Measurements from ENCODE around the gene CCSER2. TPM values are rescaled to one million over a fixed set of nuclear protein-coding genes. Genes with fewer than 3 reads are reported as not detected.
"Not testable (repeated sequence)": the region's sequence is repeated elsewhere in the genome, so short reads cannot be mapped to it uniquely, and the experiment has no call there.

CCSER2 gene
- total RNA-seq, 1 experiment from 2014 or later: 14.1 TPM

DNA sequence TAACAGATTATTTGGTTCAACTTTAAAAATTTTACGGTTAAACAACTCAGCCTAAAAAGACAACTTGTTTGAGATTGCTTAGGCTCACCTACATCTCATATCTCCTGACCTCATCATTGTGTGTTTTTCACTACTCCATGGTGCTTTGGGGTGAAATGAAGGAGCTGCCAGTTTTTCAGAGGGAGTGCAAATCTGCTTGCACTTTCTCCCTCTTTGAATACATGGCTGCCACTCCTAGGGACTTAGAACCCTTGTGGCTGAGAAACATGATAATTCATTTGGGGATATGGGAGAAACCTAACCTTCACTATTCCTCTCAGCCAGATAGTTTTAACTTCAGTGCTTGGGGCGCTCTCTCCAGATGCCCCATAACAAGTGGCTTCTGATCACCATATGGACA lies 2.7 kb downstream of the CCSER2 start:
- H3K27me3 ChIP-seq (ENCODE audit: control insufficient read depth, insufficient read depth, low read length): no peaks in the 10 kb centered on the region
- no peaks in the 10 kb centered on the region for H3K36me3 ChIP-seq (replicated peaks; ENCODE audit: control insufficient read depth, insufficient read depth, low read length)
- DNase-seq: no peak
- H3K4me3 ChIP-seq (ENCODE audit: insufficient read depth, low read depth, low read length): no peak overlapping the region

DNA sequence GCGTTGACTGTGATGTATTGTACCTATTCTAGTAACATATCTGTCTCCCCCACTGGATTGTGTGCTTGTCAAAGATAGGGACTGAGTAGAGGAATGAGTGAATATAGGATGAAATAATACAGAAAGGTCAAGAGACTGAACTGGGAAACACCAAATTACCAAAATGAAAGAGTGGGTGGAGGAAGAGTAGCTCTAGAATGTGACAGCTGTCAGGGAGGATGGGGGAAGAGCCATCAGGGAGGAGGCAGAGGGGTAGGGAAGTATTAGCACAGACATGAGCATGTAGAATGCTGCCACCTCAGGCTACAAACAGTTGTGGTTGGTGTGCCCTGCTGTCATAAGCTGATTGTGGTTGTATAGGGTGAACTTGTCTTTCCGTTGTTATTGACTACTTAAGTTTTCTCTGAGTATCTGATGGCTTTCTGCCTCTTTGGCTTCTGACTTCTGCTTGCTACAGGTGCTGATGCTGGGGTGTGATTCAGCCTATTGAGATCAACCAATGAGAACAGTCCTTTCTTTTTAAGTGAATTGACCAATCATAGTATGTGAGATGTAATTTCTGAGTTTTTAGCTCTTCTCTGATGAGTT lies 5.6 kb downstream of the CCSER2 start:
- no peaks in the 10 kb centered on the region for H3K27me3 ChIP-seq (ENCODE audit: control insufficient read depth, insufficient read depth, low read length)
- H3K36me3 ChIP-seq (replicated peaks; ENCODE audit: control insufficient read depth, insufficient read depth, low read length): no peaks in the 10 kb centered on the region
- DNase-seq: no peak
- H3K4me3 ChIP-seq (ENCODE audit: insufficient read depth, low read depth, low read length): no peak overlapping the region

GRCh38 chr10:84334811-84335210 lies 6.4 kb downstream of the CCSER2 start:
- H3K4me3 ChIP-seq (ENCODE audit: insufficient read depth, low read depth, low read length): no peak overlapping the region
- H3K36me3 ChIP-seq (replicated peaks; ENCODE audit: control insufficient read depth, insufficient read depth, low read length): no peaks in the 10 kb centered on the region
- no peak for DNase-seq
- no peaks in the 10 kb centered on the region for H3K27me3 ChIP-seq (ENCODE audit: control insufficient read depth, insufficient read depth, low read length)

- DNase-seq: no peak
- Histone ChIP-seq H3K27me3 (ENCODE audit: control insufficient read depth, insufficient read depth, low read length) (no peaks in the 10 kb centered on the region), H3K36me3 (replicated peaks; ENCODE audit: control insufficient read depth, insufficient read depth, low read length) (no peaks in the 10 kb centered on the region), H3K4me3 (ENCODE audit: insufficient read depth, low read depth, low read length) (no peak overlapping the region)
Observed at GRCh38 chr10:84335516-84335915, 7.1 kb downstream of the CCSER2 start.

GRCh38 chr10:84336406-84337090 lies 8.2 kb downstream of the CCSER2 start:
- no peaks in the 10 kb centered on the region for H3K36me3 ChIP-seq (replicated peaks; ENCODE audit: control insufficient read depth, insufficient read depth, low read length)
- DNase-seq: no peak
- H3K4me3 ChIP-seq (ENCODE audit: insufficient read depth, low read depth, low read length): no peak overlapping the region
- no peaks in the 10 kb centered on the region for H3K27me3 ChIP-seq (ENCODE audit: control insufficient read depth, insufficient read depth, low read length)

DNA sequence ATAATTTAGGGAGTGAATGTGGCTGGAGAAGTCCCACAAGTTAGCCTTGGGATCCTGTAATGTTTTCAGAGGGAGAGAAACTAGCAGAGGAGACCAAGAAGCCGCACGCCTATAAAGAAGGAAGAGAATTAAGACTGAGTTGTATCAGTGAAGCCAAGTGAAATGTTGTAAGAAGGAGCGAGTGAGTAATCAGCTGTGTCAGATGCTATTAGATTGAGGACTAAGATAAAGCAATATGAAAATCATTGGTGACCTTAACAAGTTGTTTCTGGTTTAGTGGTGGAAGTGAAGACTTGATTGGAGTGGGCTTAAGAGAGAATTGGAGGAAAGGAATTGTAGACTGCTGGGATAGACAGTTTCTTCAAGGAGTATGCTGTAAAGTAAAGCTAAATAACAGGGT lies 8.8 kb downstream of the CCSER2 start:
- H3K36me3 ChIP-seq (replicated peaks; ENCODE audit: control insufficient read depth, insufficient read depth, low read length): no peaks in the 10 kb centered on the region
- no peak for DNase-seq
- H3K4me3 ChIP-seq (ENCODE audit: insufficient read depth, low read depth, low read length): no peak overlapping the region
- no peaks in the 10 kb centered on the region for H3K27me3 ChIP-seq (ENCODE audit: control insufficient read depth, insufficient read depth, low read length)

DNA sequence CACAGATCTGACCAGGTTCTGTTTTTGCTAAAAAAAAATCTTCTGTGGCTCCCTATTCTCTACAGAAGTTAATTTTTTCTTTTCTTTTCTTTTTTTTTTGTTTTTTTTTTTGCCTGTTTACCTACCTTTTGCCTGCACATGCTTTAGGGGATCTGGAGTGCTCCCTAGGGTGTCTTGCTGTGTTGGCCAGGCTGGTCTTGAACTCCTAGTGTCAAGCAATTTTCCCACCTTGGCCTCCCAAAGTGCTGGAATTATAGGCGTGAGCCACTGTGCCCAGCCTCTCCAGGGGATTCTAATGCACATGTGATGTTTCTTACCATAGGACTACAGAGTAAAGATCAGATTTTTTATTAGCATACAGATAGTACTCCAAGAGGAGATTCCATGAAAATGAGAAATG lies 10.6 kb downstream of the CCSER2 start:
- DNase-seq: no peak
- Histone ChIP-seq H3K36me3 (replicated peaks; ENCODE audit: control insufficient read depth, insufficient read depth, low read length) (no peaks in the 10 kb centered on the region), H3K4me3 (ENCODE audit: insufficient read depth, low read depth, low read length) (no peak overlapping the region)

DNA sequence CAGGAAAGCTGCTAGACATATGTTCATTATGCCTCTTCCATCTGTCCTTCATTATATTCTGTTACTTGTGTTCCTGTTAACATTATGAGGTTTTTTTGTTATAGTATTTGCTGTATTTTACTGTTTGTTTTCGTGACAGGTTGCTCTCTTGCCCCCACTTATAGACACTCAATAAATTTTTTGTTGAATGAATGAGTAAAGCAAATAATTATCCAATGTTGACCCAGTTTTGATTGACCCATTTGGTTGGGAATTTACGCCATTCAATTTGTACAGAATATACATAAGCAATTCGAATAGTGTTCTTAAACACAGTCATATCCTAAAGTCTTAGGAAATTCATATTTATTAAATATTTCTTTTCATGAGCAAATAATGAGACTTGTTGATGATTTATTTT lies 11.8 kb downstream of the CCSER2 start:
- Histone ChIP-seq H3K4me3 (ENCODE audit: insufficient read depth, low read depth, low read length) (no peak overlapping the region), H3K27me3 (ENCODE audit: control insufficient read depth, insufficient read depth, low read length) (no peaks in the 10 kb centered on the region), H3K36me3 (replicated peaks; ENCODE audit: control insufficient read depth, insufficient read depth, low read length) (no peaks in the 10 kb centered on the region)
- no peak for DNase-seq

More for the DNA sequence above, 10.6 kb downstream of the CCSER2 start:
- H3K27me3 ChIP-seq (ENCODE audit: control insufficient read depth, insufficient read depth, low read length): no peaks in the 10 kb centered on the region

GRCh38 chr10:84340632-84341537 lies 12.5 kb downstream of the CCSER2 start:
- H3K27me3 ChIP-seq (ENCODE audit: control insufficient read depth, insufficient read depth, low read length): no peaks in the 10 kb centered on the region
- H3K4me3 ChIP-seq (ENCODE audit: insufficient read depth, low read depth, low read length): no peak overlapping the region
- no peak for DNase-seq
- no peaks in the 10 kb centered on the region for H3K36me3 ChIP-seq (replicated peaks; ENCODE audit: control insufficient read depth, insufficient read depth, low read length)

DNA sequence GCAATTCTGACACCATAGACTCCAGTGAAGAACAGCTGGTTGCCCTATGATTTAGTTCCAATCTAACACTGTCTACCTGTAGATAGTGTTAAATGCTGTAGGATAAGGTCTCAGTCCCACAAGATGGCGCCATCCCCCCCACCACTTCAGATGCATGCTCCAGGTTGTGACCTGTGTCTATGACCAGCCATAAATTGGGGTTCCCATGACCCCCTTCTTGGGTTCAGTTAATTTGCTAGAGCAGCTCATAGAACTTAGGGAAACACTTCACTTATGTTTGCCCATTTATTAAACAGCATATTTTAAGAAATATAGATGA lies 13.1 kb downstream of the CCSER2 start:
- Histone ChIP-seq H3K36me3 (replicated peaks; ENCODE audit: control insufficient read depth, insufficient read depth, low read length) (no peaks in the 10 kb centered on the region), H3K4me3 (ENCODE audit: insufficient read depth, low read depth, low read length) (no peak overlapping the region), H3K27me3 (ENCODE audit: control insufficient read depth, insufficient read depth, low read length) (no peaks in the 10 kb centered on the region)
- DNase-seq: no peak

DNA sequence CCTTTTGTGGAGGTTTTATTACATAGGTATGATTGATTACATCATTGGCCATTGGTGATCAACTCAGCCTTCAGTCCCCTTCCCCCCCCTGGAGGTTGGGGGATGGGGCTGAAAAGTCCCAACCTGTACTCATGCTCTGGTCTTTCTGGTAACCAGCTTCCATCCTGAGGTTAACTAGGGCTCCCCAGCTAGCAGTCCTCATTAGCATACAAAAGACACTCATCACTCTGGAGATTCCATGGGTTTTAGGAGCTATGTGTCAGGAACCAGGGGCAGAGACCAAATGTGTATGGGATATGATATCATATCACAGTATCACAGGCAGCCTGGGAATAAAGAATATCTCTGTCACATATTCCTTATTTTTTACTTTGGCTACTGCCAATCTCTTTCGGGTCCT lies 13.6 kb downstream of the CCSER2 start:
- Histone ChIP-seq H3K27me3 (ENCODE audit: control insufficient read depth, insufficient read depth, low read length) (no peaks in the 10 kb centered on the region), H3K4me3 (ENCODE audit: insufficient read depth, low read depth, low read length) (no peak overlapping the region), H3K36me3 (replicated peaks; ENCODE audit: control insufficient read depth, insufficient read depth, low read length) (no peaks in the 10 kb centered on the region)
- DNase-seq: peak; percentile 29

GRCh38 chr10:84342584-84342983 lies 14.2 kb downstream of the CCSER2 start:
- Histone ChIP-seq H3K36me3 (replicated peaks; ENCODE audit: control insufficient read depth, insufficient read depth, low read length) (no peaks in the 10 kb centered on the region), H3K4me3 (ENCODE audit: insufficient read depth, low read depth, low read length) (no peak overlapping the region), H3K27me3 (ENCODE audit: control insufficient read depth, insufficient read depth, low read length) (no peaks in the 10 kb centered on the region)
- DNase-seq: no peak

DNA sequence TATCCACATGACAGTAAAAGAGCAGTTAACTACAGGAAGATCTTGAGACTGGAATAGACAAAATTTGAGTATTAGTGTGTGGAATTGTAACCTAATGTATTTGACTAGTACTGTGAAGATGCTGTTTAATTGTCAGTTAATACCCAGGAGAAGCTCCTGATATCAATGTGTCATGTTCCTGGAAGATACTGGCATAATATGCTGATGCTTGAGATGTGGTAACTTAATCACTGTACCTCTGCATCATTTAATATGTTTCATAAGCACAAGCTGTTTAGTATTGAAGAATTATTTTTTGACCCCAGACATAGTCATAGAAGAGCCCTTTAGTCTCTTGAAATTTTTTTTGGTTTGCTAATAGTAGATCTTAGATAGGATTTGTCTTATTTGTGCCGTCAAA lies 15.4 kb downstream of the CCSER2 start:
- DNase-seq: no peak
- H3K27me3 ChIP-seq (ENCODE audit: control insufficient read depth, insufficient read depth, low read length): no peaks in the 10 kb centered on the region
- no peaks in the 10 kb centered on the region for H3K36me3 ChIP-seq (replicated peaks; ENCODE audit: control insufficient read depth, insufficient read depth, low read length)
- no peak overlapping the region for H3K4me3 ChIP-seq (ENCODE audit: insufficient read depth, low read depth, low read length)

- H3K4me3 ChIP-seq (ENCODE audit: insufficient read depth, low read depth, low read length): no peak overlapping the region
- no peaks in the 10 kb centered on the region for H3K27me3 ChIP-seq (ENCODE audit: control insufficient read depth, insufficient read depth, low read length)
- no peak for DNase-seq
- H3K36me3 ChIP-seq (replicated peaks; ENCODE audit: control insufficient read depth, insufficient read depth, low read length): no peaks in the 10 kb centered on the region
Observed at GRCh38 chr10:84344526-84344925, 16.1 kb downstream of the CCSER2 start.

- H3K27me3 ChIP-seq (ENCODE audit: control insufficient read depth, insufficient read depth, low read length); H3K36me3 ChIP-seq (replicated peaks; ENCODE audit: control insufficient read depth, insufficient read depth, low read length); H3K4me3 ChIP-seq (ENCODE audit: insufficient read depth, low read depth, low read length); DNase-seq: not testable (repeated sequence)
Observed at GRCh38 chr10:84347575-84348002, 19.2 kb downstream of the CCSER2 start.

Data from H7 (cell line).